GM18502 (cell line): ENCODE data around the gene NBDY.
"Not testable (repeated sequence)": the region's sequence is repeated elsewhere in the genome, so short reads cannot be mapped to it uniquely, and the experiment has no call there.

Source experiments
- ATAC-seq: cut with Tn5 transposase; IDR thresholded peaks from one replicate; pipeline ENCODE4 v1.9.1; 2021; ENCODE audit warnings: mild to moderate bottlenecking; ENCODE audit not compliant: unreplicated experiment, poor library complexity

Gene NBDY

GRCh38 chrX:56764153-56764974, 35.3 kb downstream of the NBDY start:
- ATAC-seq, result peak; percentile 50

GRCh38 chrX:56764975-56765791, 36.1 kb downstream of the NBDY start:
- no peak for ATAC-seq

- ATAC-seq, result no peak
These were observed 36.9 kb downstream of the NBDY start for GRCh38 chrX:56765811-56766553.

DNA sequence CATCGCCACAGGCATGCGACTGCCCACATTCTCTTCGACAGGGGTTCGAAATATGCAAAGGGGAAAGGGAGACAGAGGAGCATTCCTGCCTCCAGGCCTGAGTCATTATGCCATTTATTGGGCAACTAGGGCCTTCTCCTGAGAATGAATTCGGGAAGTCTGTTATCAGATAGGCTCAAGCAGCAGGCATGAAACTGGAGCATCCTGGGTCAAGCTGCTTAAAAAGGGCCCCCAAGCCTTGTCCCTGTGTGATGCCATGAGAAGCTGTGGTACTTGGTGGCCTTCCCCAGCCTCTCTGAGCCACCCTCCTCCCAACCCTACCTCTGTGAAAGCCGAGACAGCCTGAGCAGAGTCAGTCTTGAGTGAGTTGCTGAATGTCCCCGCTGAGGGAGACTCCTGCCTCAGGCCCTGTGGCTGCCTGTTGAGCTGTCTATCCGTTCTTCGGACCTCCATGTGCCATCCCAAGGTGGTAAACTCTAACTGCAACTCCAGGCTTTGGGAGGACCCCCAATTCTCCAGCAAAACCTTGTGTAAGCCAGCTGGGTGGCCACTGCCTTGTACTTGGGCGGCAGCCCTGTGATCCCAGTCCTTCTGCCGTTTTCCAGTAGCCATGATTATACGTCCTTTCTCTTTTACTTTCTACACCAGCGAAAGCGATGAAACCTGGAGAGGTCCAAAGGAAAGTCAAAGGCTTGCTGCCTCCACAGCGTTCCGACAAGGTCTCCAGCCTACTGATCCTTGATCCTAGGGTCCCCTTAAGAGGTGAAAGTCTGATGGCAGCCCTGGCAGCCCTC, 37.7 kb downstream of the NBDY start:
- no peak for ATAC-seq

GRCh38 chrX:56767348-56768119, 38.5 kb downstream of the NBDY start:
- ATAC-seq, result peak; percentile 35

- ATAC-seq, result peak; percentile 28
These were observed 39.1 kb downstream of the NBDY start for GRCh38 chrX:56768120-56768660.

DNA sequence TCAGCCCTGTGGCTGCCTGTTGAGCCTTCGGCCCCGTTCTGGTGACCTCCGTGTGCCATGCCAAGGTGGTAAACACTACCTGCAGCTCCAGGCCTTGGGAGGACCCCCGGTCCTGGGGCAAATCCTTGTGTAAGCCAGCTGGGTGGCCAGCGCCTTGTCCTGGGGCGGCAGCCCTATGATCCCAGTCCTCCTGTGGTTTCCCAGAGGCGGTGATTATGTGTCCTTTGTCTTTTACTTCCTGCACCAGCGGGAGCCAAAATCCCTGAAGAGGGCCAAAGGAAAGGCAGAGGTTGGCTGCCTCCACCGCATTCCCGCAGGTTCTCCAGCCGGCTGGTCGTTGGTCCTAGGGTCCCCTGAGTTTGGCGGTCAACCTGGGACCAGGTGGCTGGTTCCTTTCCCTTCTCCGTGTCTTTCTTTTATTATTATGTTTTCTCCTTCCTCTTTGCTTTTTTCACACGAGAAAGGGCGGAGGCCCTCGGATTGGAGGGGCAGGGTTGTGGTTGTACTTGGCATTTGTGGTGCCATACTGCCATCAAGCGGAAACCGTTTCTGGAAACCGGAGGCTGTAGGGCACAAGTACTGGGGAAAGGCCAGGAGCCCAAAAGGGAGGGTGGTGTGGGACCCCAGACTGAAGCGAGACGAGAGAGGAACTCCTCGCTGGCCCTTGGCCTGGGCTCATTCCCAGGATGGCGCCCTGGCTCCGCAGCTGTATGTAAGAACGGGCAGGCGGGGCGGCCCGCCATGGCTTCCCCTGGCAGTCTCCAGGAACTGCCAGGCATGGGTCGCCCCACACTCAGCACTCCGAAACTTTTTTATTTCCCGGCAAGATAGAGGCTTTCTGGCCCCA, 43.9 kb downstream of the NBDY start:
- ATAC-seq, result peak; percentile 49

DNA sequence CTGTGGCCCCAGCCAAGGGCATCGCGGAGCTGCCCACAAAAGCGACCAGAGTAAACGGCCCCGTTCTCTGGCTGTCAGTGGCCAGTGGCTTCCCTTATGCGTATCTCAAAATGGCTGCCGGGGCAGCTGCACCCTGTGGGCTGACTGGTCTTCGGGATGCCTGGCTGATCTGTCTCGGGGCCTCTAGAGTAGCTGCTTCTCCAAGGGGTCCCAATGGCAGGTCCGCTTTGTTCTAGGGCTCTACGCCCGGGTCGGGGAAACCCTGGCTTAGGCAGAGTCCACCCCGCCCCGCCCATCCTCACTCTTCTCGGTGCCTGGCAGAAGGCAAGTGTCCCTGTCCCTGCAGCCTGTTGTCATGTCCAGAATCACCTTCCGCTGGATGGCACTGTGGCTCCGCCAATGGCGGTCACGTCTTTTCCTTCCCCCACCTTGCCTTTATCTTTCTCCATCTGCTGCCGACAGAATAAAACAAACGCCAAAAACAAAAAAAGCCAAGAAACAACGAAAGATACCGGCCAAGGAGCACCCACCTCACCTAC, 44.5 kb downstream of the NBDY start:
- ATAC-seq, result peak; percentile 43

GRCh38 chrX:56778099-56778923, 49.3 kb downstream of the NBDY start:
- ATAC-seq, result peak; percentile 54

- peak; percentile 58 for ATAC-seq
These were observed 50.0 kb downstream of the NBDY start for GRCh38 chrX:56778924-56779468.

DNA sequence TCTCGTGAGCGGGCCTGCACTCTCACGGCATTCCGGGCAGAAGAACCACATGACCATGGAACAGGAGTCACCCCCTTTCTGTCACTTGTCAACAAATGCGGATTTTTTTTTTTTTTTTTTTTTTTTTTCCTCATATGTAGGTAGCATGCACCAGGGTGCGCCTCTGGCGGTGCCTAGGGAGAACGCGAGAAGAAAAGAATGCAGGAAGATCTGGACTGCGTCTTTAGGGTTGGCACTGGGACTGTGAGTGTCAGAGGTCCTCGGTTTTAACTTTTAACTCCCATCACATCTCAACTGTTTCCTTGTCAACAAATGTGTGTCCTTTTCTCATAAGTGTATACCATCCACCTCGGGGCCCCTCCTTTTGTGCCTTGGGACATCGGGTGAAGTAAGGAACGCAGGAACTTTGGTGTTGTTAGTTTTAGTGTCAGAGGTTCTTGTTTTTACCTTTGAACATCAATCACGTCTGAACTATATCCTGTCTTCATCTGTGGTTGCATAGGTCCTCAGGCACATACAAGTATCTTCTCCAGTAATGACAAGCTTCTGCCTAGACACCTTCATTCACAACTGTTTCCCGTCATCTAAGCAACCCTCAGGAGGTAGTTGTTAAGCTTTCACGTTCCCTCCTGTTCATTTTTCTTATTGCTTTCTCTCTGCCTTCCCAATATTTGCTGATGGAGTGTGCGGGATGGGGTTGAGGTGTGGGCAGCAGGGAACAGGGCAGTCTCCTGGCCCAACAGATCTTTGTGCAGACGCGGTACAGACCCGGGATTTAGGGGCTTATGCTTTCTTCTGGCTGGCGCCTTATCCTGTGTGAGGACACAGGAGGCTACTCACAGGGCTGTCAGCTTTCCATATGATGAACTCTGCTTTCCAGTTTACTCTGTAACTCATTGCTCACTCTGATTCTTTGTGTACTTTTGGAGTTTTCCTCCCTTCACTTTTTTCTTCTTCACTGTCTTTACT, 51.9 kb downstream of the NBDY start:
- ATAC-seq, result not testable (repeated sequence)

DNA sequence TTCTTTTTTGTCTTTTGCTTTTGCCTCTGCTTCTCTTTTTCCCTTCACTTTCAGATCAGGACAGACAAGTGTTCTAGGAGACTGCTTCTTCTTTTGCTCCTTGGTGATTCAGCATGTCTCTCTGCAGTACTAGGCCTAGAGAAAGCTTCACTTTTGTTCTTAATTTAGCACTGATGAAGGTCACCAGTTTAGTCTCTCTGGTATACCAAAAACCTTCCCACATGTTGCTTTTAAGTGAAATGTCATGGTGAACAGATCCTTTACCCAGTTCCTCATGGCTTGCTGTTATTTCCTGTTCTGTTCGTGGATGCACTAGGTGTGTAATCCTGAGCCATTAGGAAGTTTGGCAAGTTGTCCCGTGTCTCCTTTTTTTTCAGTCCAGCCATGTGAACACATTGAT, 53.3 kb downstream of the NBDY start:
- ATAC-seq, result no peak

DNA sequence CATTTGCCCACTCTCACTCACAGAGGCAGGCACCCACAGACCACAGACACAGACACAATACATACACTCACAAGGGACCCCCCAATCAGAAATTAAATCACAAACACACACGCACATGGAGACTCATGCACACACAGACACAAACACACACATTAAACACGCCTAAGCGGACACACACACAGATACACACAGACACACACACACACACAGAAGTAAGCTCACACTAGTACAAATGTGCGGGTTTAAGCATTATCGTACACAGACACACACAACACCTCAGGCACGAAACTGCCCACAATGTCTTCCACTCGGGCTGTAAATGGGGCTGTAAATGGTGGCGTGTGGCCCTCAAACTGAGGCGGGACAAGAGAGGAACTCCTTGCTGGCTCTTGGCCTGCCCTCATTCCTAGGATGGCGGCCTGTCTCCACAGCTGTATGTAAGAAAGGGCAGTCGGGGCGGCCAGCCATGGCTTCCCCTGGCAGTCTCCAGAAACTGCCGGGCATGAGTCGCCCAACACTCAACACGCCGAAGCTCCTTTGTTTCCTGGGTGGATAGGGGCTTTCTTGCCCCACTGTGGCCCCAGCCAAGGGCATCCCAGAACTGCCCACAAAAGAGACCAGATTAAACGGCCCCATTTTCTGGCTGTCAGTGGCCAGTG, 53.9 kb downstream of the NBDY start:
- ATAC-seq, result no peak

GRCh38 chrX:56783450-56783831, 54.4 kb downstream of the NBDY start:
- no peak for ATAC-seq

- no peak for ATAC-seq
These were observed 55.1 kb downstream of the NBDY start for GRCh38 chrX:56783996-56784620.
